HCT116 (cell line): Measurements from ENCODE around the gene VWA5B1.

Source experiments
- EZH2 ChIP-seq: fragments of 200-600 bp; sonication (generic); IDR thresholded peaks from 2 replicates; pipeline ENCODE4 v1.6.1; 2017; ENCODE audit warnings: antibody characterized with exemption, mixed run types
- EZH2phosphoT487 ChIP-seq: fragments of 200-600 bp; IDR thresholded peaks from 2 replicates; pipeline ENCODE4 v1.6.1; 2018; ENCODE audit warnings: antibody characterized with exemption, borderline replicate concordance
- JUND ChIP-seq: IDR thresholded peaks from 2 replicates; pipeline ENCODE4 v1.6.1; 2012
- POLR2A ChIP-seq: IDR thresholded peaks from 2 replicates; pipeline ENCODE4 v1.7.0; 2011; ENCODE audit warnings: borderline replicate concordance; ENCODE audit not compliant: insufficient read depth, insufficient read length; ENCODE audit errors: extremely low read depth
- POLR2AphosphoS5 ChIP-seq: IDR thresholded peaks from 2 replicates; pipeline ENCODE4 v1.6.1; 2011; ENCODE audit warnings: mild to moderate bottlenecking, low read depth, low read length, moderate library complexity
- RAD21 ChIP-seq: IDR thresholded peaks from 2 replicates; pipeline ENCODE4 v1.6.1; 2012; ENCODE audit warnings: low read depth, mild to moderate bottlenecking
- SIN3A ChIP-seq: IDR thresholded peaks from 2 replicates; pipeline ENCODE4 v1.6.1; 2012; ENCODE audit warnings: low read depth
- YY1 ChIP-seq: IDR thresholded peaks from 2 replicates; pipeline ENCODE4 v1.6.1; 2011; ENCODE audit warnings: low read length, low read depth, moderate library complexity, mild to moderate bottlenecking; ENCODE audit not compliant: insufficient replicate concordance; ENCODE audit errors: extremely low read depth
- ZFX ChIP-seq: fragments of 450-650 bp; IDR thresholded peaks from 2 replicates; pipeline ENCODE4 v1.6.1; 2017
- ZNF274 ChIP-seq: fragments of 200-500 bp; sonication (Bioruptor generic); IDR thresholded peaks from 2 replicates; pipeline ENCODE4 v1.6.1; 2014; ENCODE audit warnings: mild to moderate bottlenecking, low read depth, low read length, inconsistent platforms
- TF ChIP-seq, protein P1 (sequence below), 3 experiments: fragments of 200-600 bp in 1 of 3; sonication (generic) in 1 of 3; IDR thresholded peaks in 2 of 3; conservative IDR thresholded peaks in 1 of 3; 2 replicates each; pipeline ENCODE4 v1.5.1; 2012 to 2017; ENCODE audit warnings: low read depth in 2 of 3, low read length in 2 of 3, antibody characterized with exemption in 1 of 3, borderline replicate concordance in 1 of 3, control low read depth in 1 of 3, mild to moderate bottlenecking in 1 of 3, mixed read lengths in 1 of 3, mixed run types in 1 of 3, moderate library complexity in 1 of 3; ENCODE audit not compliant: insufficient read depth in 1 of 3

DNA sequence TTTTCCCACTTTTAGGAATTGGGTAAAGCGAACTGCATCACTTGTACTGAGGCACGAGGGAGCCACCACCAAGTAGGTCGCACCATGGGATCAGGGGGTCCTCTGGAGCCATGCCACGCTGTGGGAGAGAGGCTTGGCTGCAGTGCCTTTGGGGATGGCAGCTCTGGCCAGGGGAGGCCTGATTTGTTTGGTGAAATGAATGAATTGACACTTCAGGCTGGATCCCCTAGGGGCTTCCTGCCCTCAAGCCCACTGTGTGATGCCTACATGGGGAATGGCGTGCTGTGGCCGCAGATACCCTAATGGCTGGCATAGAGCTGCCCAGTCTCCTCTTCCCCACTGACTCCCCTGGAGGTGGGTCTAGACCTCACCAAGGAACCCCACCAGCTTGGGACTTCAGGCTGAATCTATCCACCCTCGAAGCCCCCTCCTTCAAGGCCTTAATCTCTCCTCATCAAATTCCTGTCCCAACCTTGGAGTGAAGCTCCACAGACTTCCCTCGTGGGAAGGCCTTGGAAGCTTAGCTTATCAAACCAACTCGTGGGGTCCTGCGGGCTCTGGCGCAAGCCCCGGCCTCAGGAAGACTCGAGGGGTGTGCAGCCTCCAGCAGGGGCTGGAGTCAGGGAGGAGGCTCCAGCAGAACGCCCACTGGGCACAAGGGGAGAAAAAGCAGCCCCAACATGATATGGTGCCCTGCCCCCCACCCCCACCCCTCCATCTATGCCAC is 64.6 kb downstream of the VWA5B1 start:
- TF ChIP-seq, protein P1, sequence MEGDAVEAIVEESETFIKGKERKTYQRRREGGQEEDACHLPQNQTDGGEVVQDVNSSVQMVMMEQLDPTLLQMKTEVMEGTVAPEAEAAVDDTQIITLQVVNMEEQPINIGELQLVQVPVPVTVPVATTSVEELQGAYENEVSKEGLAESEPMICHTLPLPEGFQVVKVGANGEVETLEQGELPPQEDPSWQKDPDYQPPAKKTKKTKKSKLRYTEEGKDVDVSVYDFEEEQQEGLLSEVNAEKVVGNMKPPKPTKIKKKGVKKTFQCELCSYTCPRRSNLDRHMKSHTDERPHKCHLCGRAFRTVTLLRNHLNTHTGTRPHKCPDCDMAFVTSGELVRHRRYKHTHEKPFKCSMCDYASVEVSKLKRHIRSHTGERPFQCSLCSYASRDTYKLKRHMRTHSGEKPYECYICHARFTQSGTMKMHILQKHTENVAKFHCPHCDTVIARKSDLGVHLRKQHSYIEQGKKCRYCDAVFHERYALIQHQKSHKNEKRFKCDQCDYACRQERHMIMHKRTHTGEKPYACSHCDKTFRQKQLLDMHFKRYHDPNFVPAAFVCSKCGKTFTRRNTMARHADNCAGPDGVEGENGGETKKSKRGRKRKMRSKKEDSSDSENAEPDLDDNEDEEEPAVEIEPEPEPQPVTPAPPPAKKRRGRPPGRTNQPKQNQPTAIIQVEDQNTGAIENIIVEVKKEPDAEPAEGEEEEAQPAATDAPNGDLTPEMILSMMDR (IDR thresholded peaks at IDR 0.05 in 2 of 3, conservative IDR thresholded peaks at IDR 0.05 in 1 of 3; ENCODE audit: borderline replicate concordance in 1 of 3, insufficient read depth in 1 of 3, low read depth in 2 of 3, low read length in 2 of 3) = no peak
- no peak for TF ChIP-seq JUND
- no peak for TF ChIP-seq EZH2phosphoT487
- TF ChIP-seq RAD21 = no peak
- no peak for TF ChIP-seq ZNF274
- no peak for TF ChIP-seq POLR2AphosphoS5
- TF ChIP-seq SIN3A = no peak
- no peak for TF ChIP-seq EZH2
- TF ChIP-seq POLR2A = no peak
- no peak for TF ChIP-seq ZFX
- no peak for TF ChIP-seq YY1
